A549 (cell line): ENCODE results near the gene NTMT2. TPM values are rescaled to one million over a fixed set of nuclear protein-coding genes. Genes with fewer than 3 reads are reported as not detected.

Experiments
- ATAC-seq, 2 experiments: fragments of 200-7000 bp in 1 of 2; fragments of >200 bp in 1 of 2; cut with Nextera tagmentation in 1 of 2; cut with Tn5 transposase in 1 of 2; 3 replicates each; pipeline versions ENCODE4 v1.8.0 to v1.9.1; 2018 to 2020; ENCODE audit warnings: mild to moderate bottlenecking in 1 of 2, moderate library complexity in 1 of 2
- CTCF ChIA-PET: fragments of 300-600 bp; sonication (Branson Sonifier 250); formaldehyde crosslinking; extraction: SDS; loops from one replicate; lab custom pipeline; 2021; ENCODE audit warnings: antibody characterized with exemption, inconsistent platforms; lab: Yijun Ruan, JAX
- POLR2A ChIA-PET: fragments of 350-600 bp; formaldehyde crosslinking; extraction: SDS; loops from one replicate; lab custom pipeline; 2021; ENCODE audit warnings: antibody characterized with exemption, inconsistent platforms; lab: Yijun Ruan, JAX
- DNase-seq, 2 experiments: peaks; one replicate each; pipeline versions ENCODE4 v3.0.0 to v3.0.0-alpha.2; 2011 to 2016; ENCODE audit warnings: low read depth in 1 of 2, low spot score in 1 of 2
- FAIRE-seq: peaks from 2 replicates; lab custom pipeline; 2011; peaks lifted over from hg19 to GRCh38; lab: Jason Lieb, UNC
- H3K27ac ChIP-seq, 2 experiments: fragments of >200 bp; sonication (Bioruptor Twin); formaldehyde crosslinking; 3 replicates each; pipeline ENCODE4 v1.5.1; 2016 to 2017
- H3K4me1 ChIP-seq: fragments of >200 bp; sonication (Bioruptor Twin); formaldehyde crosslinking; 3 replicates; pipeline ENCODE4 v1.6.1; 2016
- H3K4me2 ChIP-seq: fragments of >200 bp; sonication (Bioruptor Twin); formaldehyde crosslinking; 3 replicates; pipeline ENCODE4 v1.6.1; 2016
- H3K4me3 ChIP-seq: fragments of >200 bp; sonication (Bioruptor Twin); formaldehyde crosslinking; 3 replicates; pipeline ENCODE4 v1.5.1; 2016
- H3K9me3 ChIP-seq: fragments of >200 bp; sonication (Bioruptor Twin); formaldehyde crosslinking; 3 replicates; pipeline ENCODE4 v1.6.1; 2016
- BCL3 ChIP-seq: fragments of >200 bp; sonication (Bioruptor Twin); formaldehyde crosslinking; IDR thresholded peaks from 3 replicates; pipeline ENCODE4 v1.6.1; 2016
- BHLHE40 ChIP-seq: IDR thresholded peaks from 2 replicates; pipeline ENCODE4 v1.6.1; 2012; ENCODE audit warnings: low read depth, low read length, inconsistent platforms
- EP300 ChIP-seq, 2 experiments: fragments of >200 bp; sonication (Bioruptor Twin); formaldehyde crosslinking; IDR thresholded peaks; 2 replicates in 1 of 2; 3 replicates in 1 of 2; pipeline ENCODE4 v1.6.1; 2016 to 2017
- ESRRA ChIP-seq: fragments of 150-350 bp; IDR thresholded peaks from 2 replicates; pipeline ENCODE4 v1.6.1; 2014; ENCODE audit warnings: mild to moderate bottlenecking, low read length, borderline replicate concordance
- FOXS1 ChIP-seq: fragments of 250-450 bp; sonication (Bioruptor Pico); IDR thresholded peaks from 2 replicates; pipeline ENCODE4 v1.5.0; 2020; ENCODE audit warnings: mild to moderate bottlenecking, moderate library complexity
- HES2 ChIP-seq: fragments of >200 bp; sonication (Bioruptor Twin); formaldehyde crosslinking; IDR thresholded peaks from 2 replicates; pipeline ENCODE4 v1.6.1; 2016
- HMGXB4 ChIP-seq: fragments of 250-450 bp; sonication (Bioruptor Pico); IDR thresholded peaks from 2 replicates; pipeline ENCODE4 v1.5.0; 2021; ENCODE audit warnings: mild to moderate bottlenecking, moderate library complexity, borderline replicate concordance
- HOXA7 ChIP-seq: fragments of 250-450 bp; sonication (Bioruptor Pico); IDR thresholded peaks from 2 replicates; pipeline ENCODE4 v1.5.0; 2020; ENCODE audit warnings: mild to moderate bottlenecking, moderate library complexity
- JUN ChIP-seq, 2 experiments: fragments of >200 bp; sonication (Bioruptor Twin); formaldehyde crosslinking; IDR thresholded peaks; 2 replicates in 1 of 2; 3 replicates in 1 of 2; pipeline ENCODE4 v1.6.1; 2016 to 2017
- JUNB ChIP-seq: fragments of >200 bp; sonication (Bioruptor Twin); formaldehyde crosslinking; IDR thresholded peaks from 2 replicates; pipeline ENCODE4 v1.6.1; 2016
- KDM1A ChIP-seq: fragments of 200-600 bp; sonication (generic); IDR thresholded peaks from 2 replicates; pipeline ENCODE4 v1.6.1; 2016; ENCODE audit warnings: low read depth, mild to moderate bottlenecking
- MAX ChIP-seq: IDR thresholded peaks from 2 replicates; pipeline ENCODE4 v1.6.1; 2012
- MAZ ChIP-seq: fragments of 150-350 bp; IDR thresholded peaks from 2 replicates; pipeline ENCODE4 v1.6.1; 2014; ENCODE audit warnings: antibody characterized with exemption, low read depth, low read length, borderline replicate concordance
- MYC ChIP-seq: IDR thresholded peaks from 2 replicates; pipeline ENCODE4 v1.6.1; 2012; ENCODE audit warnings: mild to moderate bottlenecking, inconsistent platforms, low read length, improper control_type of control experiment, borderline replicate concordance
- NFE2L2 ChIP-seq: fragments of 150-350 bp; conservative IDR thresholded peaks from 2 replicates; pipeline ENCODE4 v1.6.1; 2014; ENCODE audit warnings: low read length
- NPAS2 ChIP-seq: fragments of 250-450 bp; sonication (Bioruptor Pico); IDR thresholded peaks from 2 replicates; pipeline ENCODE4 v1.8.0; 2022; ENCODE audit warnings: mild to moderate bottlenecking, moderate library complexity, borderline replicate concordance
- PHF8 ChIP-seq: fragments of 200-600 bp; sonication (generic); IDR thresholded peaks from 2 replicates; pipeline ENCODE4 v1.6.1; 2016; ENCODE audit warnings: low read depth, mild to moderate bottlenecking, antibody characterized with exemption, moderate library complexity, borderline replicate concordance
- POLR2AphosphoS2 ChIP-seq: conservative IDR thresholded peaks from 2 replicates; pipeline ENCODE4 v1.6.1; 2012; ENCODE audit warnings: low read length, improper control_type of control experiment, inconsistent platforms
- RARB ChIP-seq: fragments of 250-450 bp; sonication (Bioruptor Pico); IDR thresholded peaks from 2 replicates; pipeline ENCODE4 v1.8.0; 2021; ENCODE audit warnings: mild to moderate bottlenecking, moderate library complexity
- RCOR1 ChIP-seq: fragments of 150-350 bp; IDR thresholded peaks from 2 replicates; pipeline ENCODE4 v1.6.1; 2014; ENCODE audit warnings: antibody characterized with exemption, low read length, low read depth
- REST ChIP-seq: fragments of 200-600 bp; sonication (generic); IDR thresholded peaks from 2 replicates; pipeline ENCODE4 v1.6.1; 2016; ENCODE audit warnings: antibody characterized with exemption, mild to moderate bottlenecking, moderate library complexity
- RNF2 ChIP-seq: fragments of 200-600 bp; sonication (generic); IDR thresholded peaks from 2 replicates; pipeline ENCODE4 v1.6.1; 2016; ENCODE audit warnings: low read depth, mild to moderate bottlenecking, antibody characterized with exemption, moderate library complexity, borderline replicate concordance
- SMC3 ChIP-seq: fragments of >200 bp; sonication (Bioruptor Twin); formaldehyde crosslinking; IDR thresholded peaks from 3 replicates; pipeline ENCODE4 v1.6.1; 2018; ENCODE audit warnings: inconsistent platforms
- TP53 ChIP-seq: fragments of 250-450 bp; sonication (Bioruptor Pico); IDR thresholded peaks from 2 replicates; pipeline ENCODE4 v1.5.0; 2021; ENCODE audit warnings: mild to moderate bottlenecking, moderate library complexity
- USF2 ChIP-seq: fragments of 450-650 bp; IDR thresholded peaks from 2 replicates; pipeline ENCODE4 v1.6.1; 2014; ENCODE audit warnings: antibody characterized with exemption
- ZC3H11A ChIP-seq: fragments of 450-650 bp; IDR thresholded peaks from 2 replicates; pipeline ENCODE4 v1.6.1; 2014; ENCODE audit warnings: antibody characterized with exemption, mild to moderate bottlenecking
- ZNF302 ChIP-seq: fragments of 250-450 bp; sonication (Bioruptor Pico); IDR thresholded peaks from 2 replicates; pipeline ENCODE4 v1.9.0; 2021; ENCODE audit warnings: inconsistent platforms, mild to moderate bottlenecking, moderate library complexity
- WGBS: methylation state at CpG from one replicate; pipeline ENCODE4 v1.1.6; 2017; ENCODE audit errors: missing lambda C conversion rate; 5-methylcytosine and 5-hydroxymethylcytosine counted together
- polyA plus RNA-seq, 4 experiments: library from polyadenylated mRNA; depleted of rRNA in 3 of 4; stranded (reverse); fragments of >200 nt; fragmentation: RNase III in 1 of 4; extraction: RNeasy Plus Mini Kit Qiagen cat#74134 plus additional on column Dnase treatment in 1 of 4; gene quantifications; 2 replicates in 3 of 4; 3 replicates in 1 of 4; pipeline ENCODE4 v1.2.3, GENCODE V29; 2011 to 2017

The NTMT2 gene
- polyA plus RNA-seq, 2 of the 4 experiments (the other 2 are of a cell fraction), result not detected

GRCh38 chr1:170194451-170194850 lies 48.7 kb downstream of the NTMT2 start:
- TF ChIP-seq ESRRA (no peak), ZC3H11A (no peak), FOXS1 (no peak), NPAS2 (no peak), MAZ (no peak), RNF2 (no peak), RARB (no peak), RCOR1 (no peak), POLR2AphosphoS2 (no peak), ZNF302 (no peak)
- no peak overlapping the region for H3K4me2 ChIP-seq

GRCh38 chr1:170196490-170197236 lies 50.9 kb downstream of the NTMT2 start:
- POLR2A ChIA-PET, result no interaction called here
- no peak overlapping the region for H3K4me3 ChIP-seq
- DNase-seq, result no peak
- ATAC-seq, result no peak
- FAIRE-seq, result no peak
- TF ChIP-seq EP300 (IDR thresholded peaks at IDR 0.05) (no peak), HMGXB4 (CRISPR knock-in tag) (no peak), REST (no peak), NPAS2 (no peak)
- H3K4me2 ChIP-seq, result no peak overlapping the region
- no peak overlapping the region for H3K27ac ChIP-seq
- H3K9me3 ChIP-seq, result no peaks in the 10 kb centered on the region
- CTCF ChIA-PET, result no interaction called here
- H3K4me1 ChIP-seq, result no peaks in the 10 kb centered on the region
- 6% methylated on average over 2 of the region's 2 CpGs for WGBS

More at GRCh38 chr1:170194451-170194850, 48.7 kb downstream of the NTMT2 start:
- WGBS, result 0% methylated on average over 1 of the region's 1 CpG
- ChIA-PET POLR2A (no interaction called here), CTCF (no interaction called here)
- no peaks in the 10 kb centered on the region for H3K9me3 ChIP-seq
- H3K4me1 ChIP-seq, result no peaks in the 10 kb centered on the region
- H3K4me3 ChIP-seq, result no peak overlapping the region
- no peak for FAIRE-seq
- no peak overlapping the region for H3K27ac ChIP-seq
- no peak for ATAC-seq
- no peak for DNase-seq

- DNase-seq, result no peak
- ChIA-PET POLR2A (no interaction called here), CTCF (no interaction called here)
- WGBS, result 8% methylated on average over 1 of the region's 1 CpG
- no peak for ATAC-seq
- Histone ChIP-seq H3K4me1 (no peaks in the 10 kb centered on the region), H3K4me3 (no peak overlapping the region), H3K9me3 (no peaks in the 10 kb centered on the region), H3K4me2 (no peak overlapping the region), H3K27ac (no peak overlapping the region)
- no peak for FAIRE-seq
- TF ChIP-seq MYC (no peak), HES2 (no peak), BCL3 (no peak), JUN (IDR thresholded peaks at IDR 0.05) (no peak), ZC3H11A (no peak), USF2 (no peak), PHF8 (no peak), MAZ (no peak), NFE2L2 (no peak), SMC3 (no peak), RARB (no peak), MAX (no peak), JUNB (no peak), BHLHE40 (no peak), TP53 (no peak), HOXA7 (no peak), KDM1A (no peak)
Measured at GRCh38 chr1:170198090-170198489, 52.3 kb downstream of the NTMT2 start.
